ENCODE results near the gene AIFM1. TPM values are rescaled to one million over a fixed set of nuclear protein-coding genes. Genes with fewer than 3 reads are reported as not detected.

Gene AIFM1
- total RNA-seq, 1 donor from 2014 or later, result 53.9 TPM

DNA sequence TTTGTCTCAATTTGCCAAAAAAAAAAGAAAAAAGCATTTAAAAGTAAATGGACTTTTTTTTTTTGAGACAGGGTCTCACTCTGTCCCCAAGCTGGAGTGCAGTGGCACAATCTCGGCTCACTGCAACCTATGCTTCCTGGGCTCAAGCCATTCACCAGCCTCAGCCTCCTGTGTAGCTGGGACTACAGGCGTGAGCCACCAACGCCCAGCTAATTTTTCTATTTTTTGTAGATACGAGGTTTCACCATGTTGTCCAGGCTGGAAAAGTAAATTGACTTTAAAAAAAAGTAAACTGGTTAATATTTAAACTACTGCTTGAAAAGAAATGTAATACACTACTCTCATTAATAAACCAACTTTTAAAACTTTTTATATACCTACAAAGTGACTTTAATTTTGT, 5.9 kb downstream of the AIFM1 start:
- Mint-ChIP-seq H3K4me3 (no peak overlapping the region), H3K36me3 (ENCODE audit: low read depth) (peaks cover 3% of the 10 kb centered on the region), H3K9me3 (no peaks in the 10 kb centered on the region), H3K4me1 (peaks cover 15% of the 10 kb centered on the region), H3K27ac (ENCODE audit: unreplicated experiment) (no peak overlapping the region), H3K27me3 (ENCODE audit: low read depth) (no peaks in the 10 kb centered on the region)
- no peak for DNase-seq (ENCODE audit: low read depth, low spot score)
- TF ChIP-seq, protein P1, sequence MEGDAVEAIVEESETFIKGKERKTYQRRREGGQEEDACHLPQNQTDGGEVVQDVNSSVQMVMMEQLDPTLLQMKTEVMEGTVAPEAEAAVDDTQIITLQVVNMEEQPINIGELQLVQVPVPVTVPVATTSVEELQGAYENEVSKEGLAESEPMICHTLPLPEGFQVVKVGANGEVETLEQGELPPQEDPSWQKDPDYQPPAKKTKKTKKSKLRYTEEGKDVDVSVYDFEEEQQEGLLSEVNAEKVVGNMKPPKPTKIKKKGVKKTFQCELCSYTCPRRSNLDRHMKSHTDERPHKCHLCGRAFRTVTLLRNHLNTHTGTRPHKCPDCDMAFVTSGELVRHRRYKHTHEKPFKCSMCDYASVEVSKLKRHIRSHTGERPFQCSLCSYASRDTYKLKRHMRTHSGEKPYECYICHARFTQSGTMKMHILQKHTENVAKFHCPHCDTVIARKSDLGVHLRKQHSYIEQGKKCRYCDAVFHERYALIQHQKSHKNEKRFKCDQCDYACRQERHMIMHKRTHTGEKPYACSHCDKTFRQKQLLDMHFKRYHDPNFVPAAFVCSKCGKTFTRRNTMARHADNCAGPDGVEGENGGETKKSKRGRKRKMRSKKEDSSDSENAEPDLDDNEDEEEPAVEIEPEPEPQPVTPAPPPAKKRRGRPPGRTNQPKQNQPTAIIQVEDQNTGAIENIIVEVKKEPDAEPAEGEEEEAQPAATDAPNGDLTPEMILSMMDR (conservative IDR thresholded peaks at IDR 0.05), result no peak

DNA sequence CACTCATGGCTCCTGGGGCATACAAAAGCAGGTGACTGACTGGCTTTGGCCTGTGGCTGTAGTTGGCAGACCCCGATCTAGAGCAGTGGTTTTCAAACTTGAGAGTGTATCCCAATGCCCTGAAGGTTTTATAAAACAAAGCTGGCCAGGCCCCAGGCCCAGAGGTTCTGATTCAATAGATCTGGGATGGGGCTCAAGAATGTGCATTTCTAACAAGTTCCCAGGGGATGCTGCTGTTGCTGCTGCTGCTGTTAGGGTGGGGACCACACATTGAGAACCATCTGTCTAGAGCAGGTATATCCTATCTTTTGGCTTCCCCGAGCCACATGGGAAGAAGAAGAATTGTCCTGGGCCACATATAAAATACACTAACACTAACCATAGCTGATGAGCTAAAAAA, 7.3 kb downstream of the AIFM1 start:
- TF ChIP-seq, protein P1 (conservative IDR thresholded peaks at IDR 0.05), result no peak
- no peak for DNase-seq (ENCODE audit: low read depth, low spot score)

DNA sequence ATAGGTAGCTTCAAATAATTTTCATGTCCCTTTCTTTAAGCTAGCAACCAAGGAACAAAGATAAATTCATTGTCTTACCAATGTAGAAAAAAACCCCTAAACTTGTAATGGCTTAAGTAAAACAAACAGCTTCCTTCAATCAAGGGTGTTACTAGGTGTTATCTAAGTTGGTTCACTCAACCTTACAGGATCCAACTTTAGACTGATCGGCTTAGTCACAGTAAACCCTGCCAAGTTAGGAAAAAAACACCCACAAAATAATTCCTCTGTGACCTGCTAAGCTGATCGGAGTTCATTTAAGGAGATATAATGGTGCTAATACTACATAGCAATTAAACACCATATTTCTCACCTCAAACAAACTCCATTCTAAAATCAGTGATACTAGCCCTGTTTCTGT, 10.1 kb downstream of the AIFM1 start:
- DNase-seq (ENCODE audit: low read depth, low spot score), result no peak
- H3K27ac Mint-ChIP-seq (ENCODE audit: unreplicated experiment), result no peak overlapping the region
- TF ChIP-seq, protein P1 (conservative IDR thresholded peaks at IDR 0.05), result no peak
- no peaks in the 10 kb centered on the region for H3K27me3 Mint-ChIP-seq (ENCODE audit: low read depth)
- H3K4me3 Mint-ChIP-seq, result no peak overlapping the region
- peaks cover 4% of the 10 kb centered on the region for H3K4me1 Mint-ChIP-seq
- peaks cover 3% of the 10 kb centered on the region for H3K36me3 Mint-ChIP-seq (ENCODE audit: low read depth)
- no peaks in the 10 kb centered on the region for H3K9me3 Mint-ChIP-seq

More for the DNA sequence above, 7.3 kb downstream of the AIFM1 start:
- no peaks in the 10 kb centered on the region for H3K27me3 Mint-ChIP-seq (ENCODE audit: low read depth)
- H3K4me1 Mint-ChIP-seq, result peaks cover 10% of the 10 kb centered on the region
- H3K36me3 Mint-ChIP-seq (ENCODE audit: low read depth), result peaks cover 3% of the 10 kb centered on the region
- H3K27ac Mint-ChIP-seq (ENCODE audit: unreplicated experiment), result no peak overlapping the region
- H3K9me3 Mint-ChIP-seq, result no peaks in the 10 kb centered on the region
- H3K4me3 Mint-ChIP-seq, result no peak overlapping the region

DNA sequence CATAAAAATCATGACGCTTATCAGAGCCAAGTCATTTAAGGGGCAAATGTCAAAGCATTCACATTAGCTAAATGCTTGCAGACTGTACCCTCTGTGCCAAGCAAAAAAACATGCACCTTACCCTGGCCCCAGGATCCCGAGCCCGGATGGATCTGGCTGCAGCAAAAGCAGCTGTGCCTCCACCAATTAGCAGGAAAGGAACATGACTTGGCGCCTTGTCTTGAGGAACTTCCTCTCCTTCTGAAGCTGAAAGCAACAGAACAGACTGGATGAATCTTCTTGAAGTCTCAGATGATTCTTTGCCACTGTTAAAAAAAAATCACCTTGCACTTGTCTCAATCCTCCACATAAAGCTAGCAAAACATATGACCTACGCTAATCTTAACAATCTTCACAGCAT, 18.0 kb downstream of the AIFM1 start:
- Mint-ChIP-seq H3K36me3 (ENCODE audit: low read depth) (peaks cover 23% of the 10 kb centered on the region), H3K9me3 (no peaks in the 10 kb centered on the region), H3K27me3 (ENCODE audit: low read depth) (no peaks in the 10 kb centered on the region), H3K27ac (ENCODE audit: unreplicated experiment) (no peak overlapping the region), H3K4me1 (no peaks in the 10 kb centered on the region), H3K4me3 (no peak overlapping the region)
- TF ChIP-seq, protein P1 (conservative IDR thresholded peaks at IDR 0.05), result no peak
- DNase-seq (ENCODE audit: low read depth, low spot score), result no peak

DNA sequence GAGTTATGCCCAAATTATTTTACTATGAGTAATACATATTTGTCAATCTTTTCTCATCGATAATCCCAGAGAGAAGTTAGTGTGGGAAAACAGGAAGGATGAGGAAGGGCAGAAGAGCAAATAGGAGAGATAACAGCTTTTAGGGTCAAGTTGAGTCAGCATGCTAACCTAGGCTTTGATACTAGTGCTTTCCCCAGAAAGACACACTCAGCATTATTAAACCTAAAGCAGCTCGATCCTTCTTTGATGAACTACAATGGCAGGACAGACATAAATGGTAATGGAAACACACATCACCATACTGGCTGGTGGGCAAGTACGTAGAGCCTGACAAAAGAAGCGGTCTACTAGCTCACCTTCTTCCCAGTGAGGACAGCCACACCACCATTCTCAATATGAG, 20.5 kb downstream of the AIFM1 start:
- H3K27me3 Mint-ChIP-seq (ENCODE audit: low read depth), result no peaks in the 10 kb centered on the region
- no peak for DNase-seq (ENCODE audit: low read depth, low spot score)
- no peaks in the 10 kb centered on the region for H3K4me1 Mint-ChIP-seq
- peaks cover 31% of the 10 kb centered on the region for H3K36me3 Mint-ChIP-seq (ENCODE audit: low read depth)
- no peaks in the 10 kb centered on the region for H3K9me3 Mint-ChIP-seq
- H3K4me3 Mint-ChIP-seq, result no peak overlapping the region
- TF ChIP-seq, protein P1 (conservative IDR thresholded peaks at IDR 0.05), result no peak
- no peak overlapping the region for H3K27ac Mint-ChIP-seq (ENCODE audit: unreplicated experiment)

DNA sequence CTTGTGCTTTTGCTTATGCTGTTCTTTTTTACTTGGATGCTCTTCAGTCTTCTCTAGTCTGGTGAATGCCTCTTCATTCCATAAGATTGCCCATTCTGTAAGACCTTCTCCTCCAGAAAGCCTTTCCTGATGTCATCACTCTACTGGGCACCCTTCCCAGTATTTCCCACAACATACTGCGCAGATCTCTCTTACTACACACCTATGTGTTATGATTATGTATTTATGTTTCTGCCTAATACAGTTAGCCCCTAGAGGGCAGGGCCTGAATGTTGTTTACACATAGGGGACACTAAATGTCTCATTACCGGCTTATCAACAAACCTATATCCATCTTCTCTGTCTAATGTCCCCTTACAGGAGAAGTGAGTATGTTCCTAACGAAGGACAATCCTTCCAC, 21.1 kb downstream of the AIFM1 start:
- peak overlapping the region; percentile 20 for H3K27ac Mint-ChIP-seq (ENCODE audit: unreplicated experiment)
- H3K36me3 Mint-ChIP-seq (ENCODE audit: low read depth), result peaks cover 30% of the 10 kb centered on the region
- TF ChIP-seq, protein P1 (conservative IDR thresholded peaks at IDR 0.05), result no peak
- no peak overlapping the region for H3K4me3 Mint-ChIP-seq
- H3K27me3 Mint-ChIP-seq (ENCODE audit: low read depth), result no peaks in the 10 kb centered on the region
- no peaks in the 10 kb centered on the region for H3K4me1 Mint-ChIP-seq
- DNase-seq (ENCODE audit: low read depth, low spot score), result no peak
- no peaks in the 10 kb centered on the region for H3K9me3 Mint-ChIP-seq
